ENCODE data around the gene PRIM2. TPM values are rescaled to one million over a fixed set of nuclear protein-coding genes. Genes with fewer than 3 reads are reported as not detected.
"Not testable (repeated sequence)": the region's sequence is repeated elsewhere in the genome, so short reads cannot be mapped to it uniquely, and the experiment has no call there.

The PRIM2 gene
- total and polyA plus RNA-seq, 2 of the 8 experiments (the other 6 are each of a cell fraction or from before 2014, with no cell fraction given), result 20.8 to 46.8 TPM

GRCh38 chr6:57579489-57579888, 262.1 kb downstream of the PRIM2 start:
- H2AK5ac ChIP-seq (ENCODE audit: low read depth, low read length); H3K4me1 ChIP-seq (replicated peaks in 1 of 4; ENCODE audit: control insufficient read depth in 3 of 4, insufficient read depth in 4 of 4, low read length in 3 of 4): not testable (repeated sequence)

DNA sequence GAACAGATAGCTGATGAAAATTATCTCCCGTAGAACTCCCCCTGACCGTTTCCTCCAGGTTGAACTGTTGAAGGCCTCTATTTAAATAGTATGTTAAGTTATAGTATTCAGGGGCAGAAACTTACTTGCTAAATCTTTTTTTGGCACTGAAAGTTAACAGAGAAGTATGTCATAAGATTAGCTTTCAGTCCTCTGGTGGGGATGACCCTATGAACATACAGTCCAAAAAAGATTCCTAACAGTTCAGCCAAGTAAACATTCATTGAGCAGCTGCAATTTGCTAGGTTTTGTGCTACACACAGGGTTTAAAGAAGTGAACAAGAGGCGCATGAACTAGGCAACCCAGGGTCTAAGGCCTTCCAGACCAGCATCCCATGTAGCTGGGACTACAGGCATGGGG, 264.2 kb downstream of the PRIM2 start:
- H3K79me1 ChIP-seq (ENCODE audit: low read depth, low read length); H3K4me2 ChIP-seq (ENCODE audit: insufficient read depth in 1 of 2, low read depth in 2 of 2, low read length in 2 of 2); H3K18ac ChIP-seq (ENCODE audit: extremely low read depth, low read length); H3K4me3 ChIP-seq (ENCODE audit: extremely low read depth in 1 of 4, insufficient read depth in 2 of 4, low read depth in 3 of 4, low read length in 4 of 4); H3K36me3 ChIP-seq (ENCODE audit: control insufficient read depth in 2 of 4, insufficient read depth in 4 of 4, low read length in 3 of 4); H3K9me3 ChIP-seq (ENCODE audit: insufficient read depth in 2 of 2, low read depth in 1 of 2, low read length in 1 of 2); H3K4ac ChIP-seq (replicated peaks; ENCODE audit: insufficient read length, low read depth, low read length); CTCF ChIA-PET (ENCODE audit: partially characterized antibody); H3K9ac ChIP-seq (replicated peaks in 1 of 4; ENCODE audit: extremely low read depth in 1 of 4, low read depth in 3 of 4, low read length in 3 of 4); H3K23me2 ChIP-seq (ENCODE audit: low read depth, low read length); H2AK5ac ChIP-seq (ENCODE audit: low read depth, low read length); H3K56ac ChIP-seq (replicated peaks; ENCODE audit: insufficient read length, low read depth, low read length); H3K27me3 ChIP-seq (replicated peaks in 1 of 4; ENCODE audit: control insufficient read depth in 3 of 4, extremely low read depth in 1 of 4, insufficient read depth in 3 of 4, low read length in 3 of 4); H2AFZ ChIP-seq (ENCODE audit: low read length); H3K23ac ChIP-seq (ENCODE audit: insufficient read length); H4K91ac ChIP-seq (replicated peaks; ENCODE audit: insufficient read length, low read length); H3K79me2 ChIP-seq (ENCODE audit: control insufficient read depth in 1 of 2, insufficient read depth in 2 of 2, low read length in 2 of 2); H4K20me1 ChIP-seq (replicated peaks in 1 of 2; ENCODE audit: control insufficient read depth in 1 of 2, insufficient read depth in 2 of 2, low read length in 2 of 2); H3K27ac ChIP-seq (ENCODE audit: low read depth, low read length); H2BK20ac ChIP-seq (ENCODE audit: low read length); H2BK120ac ChIP-seq (replicated peaks; ENCODE audit: low read depth, low read length); DNase-seq (ENCODE audit: low read depth in 1 of 2, low spot score in 2 of 2); POLR2A ChIA-PET (ENCODE audit: partially characterized antibody); H4K8ac ChIP-seq (ENCODE audit: extremely low read depth, insufficient read depth, low read length); H3K4me1 ChIP-seq (replicated peaks in 1 of 4; ENCODE audit: control insufficient read depth in 3 of 4, insufficient read depth in 4 of 4, low read length in 3 of 4); H2BK5ac ChIP-seq (ENCODE audit: low read depth, low read length); H2BK12ac ChIP-seq (ENCODE audit: low read depth, low read length); H4K5ac ChIP-seq (ENCODE audit: insufficient read length, low read depth, low read length); H2BK15ac ChIP-seq (ENCODE audit: low read length); H3K14ac ChIP-seq (ENCODE audit: insufficient read length): not testable (repeated sequence)
- 90% methylated on average over 3 of the region's 3 CpGs; no CpG with 5 or more reads in 1 of the 2 experiments for WGBS, 2 experiments (ENCODE audit: extremely low coverage in 1 of 2, insufficient coverage in 1 of 2, insufficient read length in 1 of 2, insufficient replicate concordance in 2 of 2, low coverage in 1 of 2, low lambda C conversion rate in 2 of 2, missing lambda C conversion rate in 1 of 2)
- FAIRE-seq, result peak; percentile 13

More at GRCh38 chr6:57579489-57579888, 262.1 kb downstream of the PRIM2 start:
- H3K14ac ChIP-seq (ENCODE audit: insufficient read length); H3K4ac ChIP-seq (replicated peaks; ENCODE audit: insufficient read length, low read depth, low read length); H3K9ac ChIP-seq (replicated peaks in 1 of 4; ENCODE audit: extremely low read depth in 1 of 4, low read depth in 3 of 4, low read length in 3 of 4); H3K4me2 ChIP-seq (ENCODE audit: insufficient read depth in 1 of 2, low read depth in 2 of 2, low read length in 2 of 2); H3K4me3 ChIP-seq (ENCODE audit: extremely low read depth in 1 of 4, insufficient read depth in 2 of 4, low read depth in 3 of 4, low read length in 4 of 4); H3K27me3 ChIP-seq (replicated peaks in 1 of 4; ENCODE audit: control insufficient read depth in 3 of 4, extremely low read depth in 1 of 4, insufficient read depth in 3 of 4, low read length in 3 of 4); H2BK15ac ChIP-seq (ENCODE audit: low read length); H3K23me2 ChIP-seq (ENCODE audit: low read depth, low read length); H2AFZ ChIP-seq (ENCODE audit: low read length); H2BK20ac ChIP-seq (ENCODE audit: low read length); H4K8ac ChIP-seq (ENCODE audit: extremely low read depth, insufficient read depth, low read length); H3K27ac ChIP-seq (ENCODE audit: low read depth, low read length); H3K79me1 ChIP-seq (ENCODE audit: low read depth, low read length); H3K36me3 ChIP-seq (ENCODE audit: control insufficient read depth in 2 of 4, insufficient read depth in 4 of 4, low read length in 3 of 4); H3K79me2 ChIP-seq (ENCODE audit: control insufficient read depth in 1 of 2, insufficient read depth in 2 of 2, low read length in 2 of 2); H3K23ac ChIP-seq (ENCODE audit: insufficient read length); POLR2A ChIA-PET (ENCODE audit: partially characterized antibody); H2BK12ac ChIP-seq (ENCODE audit: low read depth, low read length); H2BK120ac ChIP-seq (replicated peaks; ENCODE audit: low read depth, low read length); H3K9me3 ChIP-seq (ENCODE audit: insufficient read depth in 2 of 2, low read depth in 1 of 2, low read length in 1 of 2); H4K91ac ChIP-seq (replicated peaks; ENCODE audit: insufficient read length, low read length); DNase-seq (ENCODE audit: low read depth in 1 of 2, low spot score in 2 of 2); H2BK5ac ChIP-seq (ENCODE audit: low read depth, low read length); H4K20me1 ChIP-seq (replicated peaks in 1 of 2; ENCODE audit: control insufficient read depth in 1 of 2, insufficient read depth in 2 of 2, low read length in 2 of 2); H4K5ac ChIP-seq (ENCODE audit: insufficient read length, low read depth, low read length); H3K56ac ChIP-seq (replicated peaks; ENCODE audit: insufficient read length, low read depth, low read length); H3K18ac ChIP-seq (ENCODE audit: extremely low read depth, low read length); CTCF ChIA-PET (ENCODE audit: partially characterized antibody): not testable (repeated sequence)
- peak; percentile 37 to 44 for TF ChIP-seq RAD21 (IDR thresholded peaks at IDR 0.05 in 1 of 2, conservative IDR thresholded peaks at IDR 0.05 in 1 of 2; ENCODE audit: low read depth in 2 of 2, low read length in 2 of 2)
- FAIRE-seq, result peak; percentile 88

Measured in H1 (cell line).